RWPE2 (cell line): Measurements from ENCODE around the gene MTMR2.

Source experiments
- ATAC-seq: fragments of 200-7000 bp; cut with Tn5 transposase; 3 replicates; pipeline ENCODE4 v1.9.1; 2021; ENCODE audit warnings: low read depth
- DNase-seq: peaks from one replicate; pipeline ENCODE4 v3.0.0-alpha.2; 2020; ENCODE audit warnings: low spot score
- H3K27ac ChIP-seq: fragments of 450-650 bp; 2 replicates; pipeline ENCODE4 v1.5.1; 2017; ENCODE audit warnings: mild to moderate bottlenecking; ENCODE audit not compliant: poor library complexity, severe bottlenecking
- H3K27me3 ChIP-seq: fragments of 250-450 bp; sonication (Bioruptor Pico); 2 replicates; pipeline ENCODE4 v1.5.1; 2021; ENCODE audit warnings: mild to moderate bottlenecking, moderate library complexity; ENCODE audit not compliant: insufficient read depth, poor library complexity, severe bottlenecking
- H3K36me3 ChIP-seq: fragments of 250-450 bp; sonication (Bioruptor Pico); 2 replicates; pipeline ENCODE4 v1.5.1; 2020; ENCODE audit warnings: low read depth, mild to moderate bottlenecking, moderate library complexity
- H3K4me1 ChIP-seq: fragments of 250-450 bp; sonication (Bioruptor Pico); 2 replicates; pipeline ENCODE4 v1.5.1; 2021; ENCODE audit warnings: mild to moderate bottlenecking, moderate library complexity; ENCODE audit not compliant: insufficient read depth, poor library complexity, severe bottlenecking
- H3K4me3 ChIP-seq: fragments of 250-450 bp; sonication (Bioruptor Pico); 2 replicates; pipeline ENCODE4 v1.5.1; 2021; ENCODE audit warnings: mild to moderate bottlenecking, moderate library complexity; ENCODE audit not compliant: severe bottlenecking
- H3K9me3 ChIP-seq: fragments of 250-450 bp; sonication (Bioruptor Pico); 2 replicates; pipeline ENCODE4 v1.5.1; 2021; ENCODE audit warnings: mild to moderate bottlenecking, moderate library complexity; ENCODE audit not compliant: severe bottlenecking
- CTCF ChIP-seq: fragments of 450-650 bp; IDR thresholded peaks from one replicate; pipeline ENCODE4 v1.5.1; 2017; ENCODE audit warnings: mild to moderate bottlenecking, moderate library complexity; ENCODE audit not compliant: poor library complexity, severe bottlenecking

Gene MTMR2

GRCh38 chr11:95904009-95904650 is 19.8 kb downstream of the MTMR2 start:
- Histone ChIP-seq H3K36me3 (no peaks in the 10 kb centered on the region), H3K27ac (no peak overlapping the region), H3K4me1 (no peaks in the 10 kb centered on the region), H3K4me3 (no peak overlapping the region), H3K9me3 (no peaks in the 10 kb centered on the region), H3K27me3 (no peaks in the 10 kb centered on the region)
- no peak for TF ChIP-seq CTCF
- DNase-seq, result no peak
- no peak for ATAC-seq

- no peak for ATAC-seq
Observed at GRCh38 chr11:95898782-95899181, 25.1 kb downstream of the MTMR2 start.

GRCh38 chr11:95897731-95898130 is 26.2 kb downstream of the MTMR2 start:
- ATAC-seq, result no peak
- H3K4me3 ChIP-seq, result no peak overlapping the region
- TF ChIP-seq CTCF, result no peak
- no peaks in the 10 kb centered on the region for H3K4me1 ChIP-seq
- no peak overlapping the region for H3K27ac ChIP-seq
- no peak for DNase-seq
- H3K36me3 ChIP-seq, result no peaks in the 10 kb centered on the region
- H3K27me3 ChIP-seq, result no peaks in the 10 kb centered on the region
- no peaks in the 10 kb centered on the region for H3K9me3 ChIP-seq

More at GRCh38 chr11:95898782-95899181, 25.1 kb downstream of the MTMR2 start:
- no peaks in the 10 kb centered on the region for H3K36me3 ChIP-seq
- no peaks in the 10 kb centered on the region for H3K9me3 ChIP-seq
- TF ChIP-seq CTCF, result no peak
- H3K4me1 ChIP-seq, result no peaks in the 10 kb centered on the region
- no peak overlapping the region for H3K27ac ChIP-seq
- DNase-seq, result no peak
- no peaks in the 10 kb centered on the region for H3K27me3 ChIP-seq
- H3K4me3 ChIP-seq, result no peak overlapping the region

- no peaks in the 10 kb centered on the region for H3K4me1 ChIP-seq
- H3K4me3 ChIP-seq, result no peak overlapping the region
- ATAC-seq (no peak), DNase-seq (no peak)
- no peaks in the 10 kb centered on the region for H3K36me3 ChIP-seq
- no peak overlapping the region for H3K27ac ChIP-seq
- TF ChIP-seq CTCF, result no peak
- no peaks in the 10 kb centered on the region for H3K27me3 ChIP-seq
- H3K9me3 ChIP-seq, result no peaks in the 10 kb centered on the region
Observed at GRCh38 chr11:95895815-95896214, 28.1 kb downstream of the MTMR2 start.

- DNase-seq, result no peak
- no peak overlapping the region for H3K27ac ChIP-seq
Observed at GRCh38 chr11:95892892-95893570, 30.9 kb downstream of the MTMR2 start.

More at GRCh38 chr11:95892892-95893570, 30.9 kb downstream of the MTMR2 start:
- Histone ChIP-seq H3K4me1 (no peaks in the 10 kb centered on the region), H3K36me3 (no peaks in the 10 kb centered on the region; the same call in 1 of the 2 replicates), H3K9me3 (no peaks in the 10 kb centered on the region), H3K27me3 (no peaks in the 10 kb centered on the region), H3K4me3 (no peak overlapping the region)
- TF ChIP-seq CTCF, result no peak
- no peak for ATAC-seq
